ENCODE data around the gene ECM1. TPM values are rescaled to one million over a fixed set of nuclear protein-coding genes. Genes with fewer than 3 reads are reported as not detected.

The ECM1 gene
- total and polyA plus RNA-seq, 2 donors (not counting 3 experiments of a cell fraction or from before 2014, with no cell fraction given), result 7.2 to 16.6 TPM

DNA sequence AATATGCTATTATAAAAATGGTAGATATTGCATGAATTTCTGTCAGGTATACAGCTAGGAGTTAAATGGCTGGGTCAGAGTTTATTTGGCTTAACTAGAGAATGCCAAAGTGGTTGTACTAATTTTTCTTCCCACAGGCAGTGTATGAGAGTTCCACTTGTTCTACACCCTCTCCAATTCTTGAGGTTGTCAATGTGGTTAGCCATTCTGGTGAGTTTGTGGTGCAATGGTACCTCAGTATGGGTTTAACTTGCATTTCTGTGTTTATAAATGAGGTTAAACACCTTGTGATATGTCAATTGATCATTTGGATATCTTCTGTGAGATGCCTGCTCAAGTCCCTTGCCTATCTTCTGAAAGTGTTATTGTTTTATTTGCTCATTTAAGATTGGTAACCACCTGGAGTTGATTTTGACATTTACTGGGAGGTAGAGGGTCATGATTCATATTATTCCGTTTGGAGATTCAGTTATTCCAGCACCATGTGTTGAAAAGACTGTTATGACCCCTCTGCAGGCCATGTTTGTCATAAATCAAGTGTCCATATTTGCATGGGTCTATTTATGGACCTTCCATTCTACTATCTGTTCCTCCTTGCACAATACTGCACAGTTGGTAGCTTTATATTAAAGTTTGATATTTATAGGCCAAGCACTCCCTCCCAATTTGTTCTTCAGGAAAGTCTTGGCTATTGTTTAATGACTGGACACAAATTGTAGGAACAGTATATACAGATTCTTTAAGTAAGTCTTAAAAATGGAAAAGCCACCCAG is 13.5 kb downstream of the ECM1 start:
- POLR2A ChIA-PET, result no interaction called here
- H3K36me3 ChIP-seq (ENCODE audit: control insufficient read depth in 2 of 2, extremely low read depth in 1 of 2, insufficient read depth in 2 of 2, low read length in 2 of 2), result no peaks in the 10 kb centered on the region
- TF ChIP-seq JUN (IDR thresholded peaks at IDR 0.05; ENCODE audit: borderline replicate concordance, insufficient read depth, insufficient read length, low read depth) (no peak), FOS (IDR thresholded peaks at IDR 0.05; ENCODE audit: borderline replicate concordance, insufficient read depth, low read length) (no peak), POLR2A (IDR thresholded peaks at IDR 0.05; ENCODE audit: low read depth, low read length) (no peak), POLR2AphosphoS5 (IDR thresholded peaks at IDR 0.05; ENCODE audit: insufficient read depth, low read depth, low read length) (no peak), GATA2 (IDR thresholded peaks at IDR 0.05; ENCODE audit: insufficient read depth, insufficient read length, low read depth, low read length) (no peak), MYC (IDR thresholded peaks at IDR 0.05; ENCODE audit: low read depth, low read length) (no peak), EZH2 (IDR thresholded peaks at IDR 0.05; ENCODE audit: borderline replicate concordance, low read depth, low read length, severe bottlenecking) (no peak)
- TF ChIP-seq, protein P1, sequence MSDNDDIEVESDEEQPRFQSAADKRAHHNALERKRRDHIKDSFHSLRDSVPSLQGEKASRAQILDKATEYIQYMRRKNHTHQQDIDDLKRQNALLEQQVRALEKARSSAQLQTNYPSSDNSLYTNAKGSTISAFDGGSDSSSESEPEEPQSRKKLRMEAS (IDR thresholded peaks at IDR 0.05; ENCODE audit: insufficient read depth, insufficient read length), result no peak
- TF ChIP-seq, protein P2, sequence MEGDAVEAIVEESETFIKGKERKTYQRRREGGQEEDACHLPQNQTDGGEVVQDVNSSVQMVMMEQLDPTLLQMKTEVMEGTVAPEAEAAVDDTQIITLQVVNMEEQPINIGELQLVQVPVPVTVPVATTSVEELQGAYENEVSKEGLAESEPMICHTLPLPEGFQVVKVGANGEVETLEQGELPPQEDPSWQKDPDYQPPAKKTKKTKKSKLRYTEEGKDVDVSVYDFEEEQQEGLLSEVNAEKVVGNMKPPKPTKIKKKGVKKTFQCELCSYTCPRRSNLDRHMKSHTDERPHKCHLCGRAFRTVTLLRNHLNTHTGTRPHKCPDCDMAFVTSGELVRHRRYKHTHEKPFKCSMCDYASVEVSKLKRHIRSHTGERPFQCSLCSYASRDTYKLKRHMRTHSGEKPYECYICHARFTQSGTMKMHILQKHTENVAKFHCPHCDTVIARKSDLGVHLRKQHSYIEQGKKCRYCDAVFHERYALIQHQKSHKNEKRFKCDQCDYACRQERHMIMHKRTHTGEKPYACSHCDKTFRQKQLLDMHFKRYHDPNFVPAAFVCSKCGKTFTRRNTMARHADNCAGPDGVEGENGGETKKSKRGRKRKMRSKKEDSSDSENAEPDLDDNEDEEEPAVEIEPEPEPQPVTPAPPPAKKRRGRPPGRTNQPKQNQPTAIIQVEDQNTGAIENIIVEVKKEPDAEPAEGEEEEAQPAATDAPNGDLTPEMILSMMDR (IDR thresholded peaks at IDR 0.05; ENCODE audit: extremely low read depth in 1 of 2, insufficient read depth in 1 of 2, low read depth in 1 of 2, low read length in 2 of 2), result no peak
- H3K9me1 ChIP-seq (replicated peaks; ENCODE audit: control insufficient read depth, extremely low read depth, insufficient read depth, low read length), result no peaks in the 10 kb centered on the region
- H3K9ac ChIP-seq (replicated peaks; ENCODE audit: extremely low read depth, insufficient read depth, low read length), result no peak overlapping the region
- H4K20me1 ChIP-seq (replicated peaks; ENCODE audit: control insufficient read depth, extremely low read depth, insufficient read depth, low read length), result no peaks in the 10 kb centered on the region
- FAIRE-seq, result no peak
- no peak for DNase-seq (ENCODE audit: low read depth, low spot score)
- peaks cover 3% of the 10 kb centered on the region for H3K4me1 ChIP-seq (ENCODE audit: control insufficient read depth, extremely low read depth, insufficient read depth, low read length)
- dilution Hi-C loops (cut with MboI; ENCODE audit: extremely low pct_ligation_motif_present, low sequenced_read_pairs) (no loop called here), intact Hi-C loops (cut with micrococcal nuclease) (no loop called here)
- no TSS peak for BruUV-seq (replicated peaks)
- H3K79me2 ChIP-seq (ENCODE audit: control insufficient read depth, insufficient read depth, low read length), result no peaks in the 10 kb centered on the region
- no peak overlapping the region for H3K4me3 ChIP-seq (replicated peaks in 1 of 3; ENCODE audit: insufficient read depth in 1 of 3, low read depth in 1 of 3, low read length in 3 of 3)
- no peak overlapping the region for H3K27ac ChIP-seq (ENCODE audit: insufficient read depth, low read depth, low read length)
- no peak overlapping the region for H2AFZ ChIP-seq (ENCODE audit: low read depth, low read length)
- no peak overlapping the region for H3K4me2 ChIP-seq (ENCODE audit: insufficient read depth, low read length)
- no peaks in the 10 kb centered on the region for H3K9me3 ChIP-seq (replicated peaks; ENCODE audit: control insufficient read depth, insufficient read depth, low read length)
- CTCF ChIA-PET, result interaction anchor here (3.5 kb wide), 1 partner anchor 11 kb away, joined by 23 read pairs; no protein-coding TSS in a partner anchor
- no peaks in the 10 kb centered on the region for H3K27me3 ChIP-seq (ENCODE audit: control insufficient read depth in 2 of 2, insufficient read depth in 2 of 2, low read length in 2 of 2)
